SK-N-SH (cell line): Measurements from ENCODE around the gene GATD1. TPM values are rescaled to one million over a fixed set of nuclear protein-coding genes. Genes with fewer than 3 reads are reported as not detected.

Source experiments
- CTCF ChIA-PET: fragments of 300-600, 350-600 bp; formaldehyde crosslinking; extraction: SDS; loops from one replicate; lab custom pipeline; 2021; lab: Yijun Ruan, JAX
- POLR2A ChIA-PET: fragments of 350-600 bp; sonication (Branson Sonifier 250); formaldehyde crosslinking; extraction: SDS; loops from one replicate; lab custom pipeline; 2020; ENCODE audit warnings: antibody characterized with exemption, inconsistent platforms; lab: Yijun Ruan, JAX
- DNase-seq: peaks from one replicate; pipeline ENCODE4 v3.0.0; 2012
- H2AFZ ChIP-seq: fragments of 200-600 bp; sonication (generic); 2 replicates; pipeline ENCODE4 v1.8.1; 2016; ENCODE audit warnings: antibody characterized with exemption, mild to moderate bottlenecking, low read depth
- H3F3A ChIP-seq: fragments of 200-600 bp; sonication (generic); replicated peaks from 2 replicates; pipeline ENCODE3; 2016; ENCODE audit warnings: antibody characterized with exemption, mild to moderate bottlenecking; ENCODE audit not compliant: insufficient read depth
- H3K27ac ChIP-seq, 2 experiments: fragments of 200-500 bp in 1 of 2; fragments of 200-600 bp in 1 of 2; sonication (Bioruptor generic) in 1 of 2; sonication (generic), shearing (Covaris generic) in 1 of 2; 2 replicates each; pipeline versions ENCODE4 v1.5.1 to v1.6.1; 2014 to 2016; ENCODE audit warnings: low read depth in 2 of 2, inconsistent platforms in 1 of 2, low read length in 1 of 2, mild to moderate bottlenecking in 1 of 2, mixed read lengths in 1 of 2
- H3K27me3 ChIP-seq: fragments of 200-600 bp; sonication (generic), shearing (Covaris generic); 2 replicates; pipeline ENCODE4 v1.6.1; 2016; ENCODE audit warnings: mixed run types; ENCODE audit not compliant: insufficient read depth
- H3K36me3 ChIP-seq, 2 experiments: fragments of 200-500 bp in 1 of 2; fragments of 200-600 bp in 1 of 2; sonication (Bioruptor generic) in 1 of 2; sonication (generic) in 1 of 2; replicated peaks in 1 of 2; 2 replicates each; pipeline versions ENCODE3 to v1.5.1; 2014 to 2016; ENCODE audit warnings: low read length in 1 of 2, mild to moderate bottlenecking in 1 of 2; ENCODE audit not compliant: insufficient read depth in 2 of 2, control insufficient read depth in 1 of 2
- H3K4me1 ChIP-seq, 2 experiments: fragments of 200-500 bp in 1 of 2; fragments of 200-600 bp in 1 of 2; sonication (Bioruptor generic) in 1 of 2; sonication (generic), shearing (Covaris generic) in 1 of 2; 2 replicates each; pipeline versions ENCODE4 v1.5.1 to v1.6.1; 2014 to 2016; ENCODE audit warnings: low read depth in 1 of 2, low read length in 1 of 2, mixed run types in 1 of 2; ENCODE audit not compliant: insufficient read depth in 2 of 2, control insufficient read depth in 1 of 2
- H3K4me2 ChIP-seq: fragments of 200-600 bp; sonication (generic), shearing (Covaris generic); 2 replicates; pipeline ENCODE4 v1.6.1; 2017; ENCODE audit warnings: mixed run types
- H3K4me3 ChIP-seq, 2 experiments: fragments of 200-500 bp in 1 of 2; fragments of 200-600 bp in 1 of 2; sonication (Bioruptor generic) in 1 of 2; sonication (generic), shearing (Covaris generic) in 1 of 2; 2 replicates each; pipeline versions ENCODE4 v1.5.1 to v1.8.1; 2014 to 2016; ENCODE audit warnings: low read depth in 2 of 2, inconsistent platforms in 1 of 2, low read length in 1 of 2, mild to moderate bottlenecking in 1 of 2, mixed read lengths in 1 of 2, moderate library complexity in 1 of 2
- H3K79me2 ChIP-seq: fragments of 200-600 bp; sonication (generic); 2 replicates; pipeline ENCODE4 v1.8.1; 2017; ENCODE audit warnings: mild to moderate bottlenecking; ENCODE audit not compliant: insufficient read depth
- H3K9ac ChIP-seq: fragments of 200-600 bp; sonication (generic); 2 replicates; pipeline ENCODE4 v1.6.1; 2017; ENCODE audit warnings: mixed run types
- H3K9me2 ChIP-seq: fragments of 200-600 bp; sonication (generic); 2 replicates; pipeline ENCODE4 v1.6.1; 2017; ENCODE audit warnings: mixed run types
- H3K9me3 ChIP-seq: fragments of 200-600 bp; sonication (generic); 2 replicates; pipeline ENCODE4 v1.6.1; 2017; ENCODE audit warnings: mixed run types, mild to moderate bottlenecking, moderate library complexity
- H4K20me1 ChIP-seq: fragments of 200-600 bp; sonication (generic); 2 replicates; pipeline ENCODE4 v1.6.1; 2017; ENCODE audit warnings: mild to moderate bottlenecking, mixed run types; ENCODE audit not compliant: insufficient read depth
- ELF1 ChIP-seq: IDR thresholded peaks from 2 replicates; pipeline ENCODE4 v1.4.0; 2012
- EP300 ChIP-seq, 2 experiments: IDR thresholded peaks; 2 replicates each; pipeline versions ENCODE4 v1.4.0 to v1.6.1; 2012; ENCODE audit warnings: borderline replicate concordance in 1 of 2, low read depth in 1 of 2, low read length in 1 of 2
- EZH2phosphoT487 ChIP-seq: fragments of 200-600 bp; sonication (generic); IDR thresholded peaks from 2 replicates; pipeline ENCODE4 v1.6.1; 2017; ENCODE audit warnings: low read depth, mixed run types, mild to moderate bottlenecking, antibody characterized with exemption, moderate library complexity, borderline replicate concordance
- GATA2 ChIP-seq: sonication (generic); formaldehyde crosslinking; IDR thresholded peaks from 2 replicates; pipeline ENCODE4 v1.5.0; 2020; ENCODE audit warnings: mild to moderate bottlenecking, missing genetic modification reagents
- JUND ChIP-seq: IDR thresholded peaks from 2 replicates; pipeline ENCODE4 v1.4.0; 2012
- MEF2A ChIP-seq: IDR thresholded peaks from 2 replicates; pipeline ENCODE4 v1.4.0; 2012; ENCODE audit warnings: low read depth, borderline replicate concordance
- MXI1 ChIP-seq: IDR thresholded peaks from 2 replicates; pipeline ENCODE4 v1.6.1; 2012; ENCODE audit warnings: mild to moderate bottlenecking, low read depth, low read length, improper control_type of control experiment
- NFIC ChIP-seq: IDR thresholded peaks from 2 replicates; pipeline ENCODE4 v1.4.0; 2012; ENCODE audit warnings: borderline replicate concordance
- POLR2AphosphoS5 ChIP-seq: IDR thresholded peaks from 2 replicates; pipeline ENCODE4 v1.6.1; 2012; ENCODE audit warnings: low read depth, low read length
- RCOR1 ChIP-seq: fragments of 150-350 bp; IDR thresholded peaks from 2 replicates; pipeline ENCODE4 v1.6.1; 2017; ENCODE audit warnings: antibody characterized with exemption, low read length
- RFX5 ChIP-seq: IDR thresholded peaks from 2 replicates; pipeline ENCODE4 v1.6.1; 2012; ENCODE audit warnings: mild to moderate bottlenecking, improper control_type of control experiment, low read length
- SIN3A ChIP-seq: IDR thresholded peaks from 2 replicates; pipeline ENCODE4 v1.6.1; 2012; ENCODE audit warnings: low read depth, mild to moderate bottlenecking, low read length, moderate library complexity, borderline replicate concordance
- SMC3 ChIP-seq: IDR thresholded peaks from 2 replicates; pipeline ENCODE4 v1.6.1; 2012; ENCODE audit warnings: low read depth, low read length, improper control_type of control experiment
- TCF12 ChIP-seq: IDR thresholded peaks from 2 replicates; pipeline ENCODE4 v1.4.0; 2012
- YY1 ChIP-seq: IDR thresholded peaks from 2 replicates; pipeline ENCODE4 v1.4.0; 2012; ENCODE audit warnings: low read depth, mild to moderate bottlenecking
- WGBS: methylation state at CpG from one replicate; pipeline ENCODE4 v1.1.6; 2017; ENCODE audit warnings: low lambda C conversion rate; 5-methylcytosine and 5-hydroxymethylcytosine counted together
- polyA plus RNA-seq, 3 experiments: library from polyadenylated mRNA; depleted of rRNA; stranded (reverse); fragments of >200 nt; gene quantifications; 2 replicates each; pipeline ENCODE4 v1.2.3, GENCODE V29; 2012
- TF ChIP-seq, protein P1 (sequence below): IDR thresholded peaks from 2 replicates; pipeline ENCODE4 v1.4.0; 2012; ENCODE audit warnings: low read depth
- TF ChIP-seq, protein P2 (sequence below): fragments of 200-600 bp; sonication (generic); IDR thresholded peaks from 2 replicates; pipeline ENCODE4 v1.6.1; 2017; ENCODE audit warnings: antibody characterized with exemption, mild to moderate bottlenecking, moderate library complexity
- TF ChIP-seq, protein P3 (sequence below): fragments of 150-350 bp; IDR thresholded peaks from 2 replicates; pipeline ENCODE4 v1.6.1; 2017; ENCODE audit warnings: antibody characterized with exemption, low read length, low read depth, borderline replicate concordance

Gene GATD1
- polyA plus RNA-seq, 1 of the 3 experiments (the other 2 are of a cell fraction), result 86.2 TPM

DNA sequence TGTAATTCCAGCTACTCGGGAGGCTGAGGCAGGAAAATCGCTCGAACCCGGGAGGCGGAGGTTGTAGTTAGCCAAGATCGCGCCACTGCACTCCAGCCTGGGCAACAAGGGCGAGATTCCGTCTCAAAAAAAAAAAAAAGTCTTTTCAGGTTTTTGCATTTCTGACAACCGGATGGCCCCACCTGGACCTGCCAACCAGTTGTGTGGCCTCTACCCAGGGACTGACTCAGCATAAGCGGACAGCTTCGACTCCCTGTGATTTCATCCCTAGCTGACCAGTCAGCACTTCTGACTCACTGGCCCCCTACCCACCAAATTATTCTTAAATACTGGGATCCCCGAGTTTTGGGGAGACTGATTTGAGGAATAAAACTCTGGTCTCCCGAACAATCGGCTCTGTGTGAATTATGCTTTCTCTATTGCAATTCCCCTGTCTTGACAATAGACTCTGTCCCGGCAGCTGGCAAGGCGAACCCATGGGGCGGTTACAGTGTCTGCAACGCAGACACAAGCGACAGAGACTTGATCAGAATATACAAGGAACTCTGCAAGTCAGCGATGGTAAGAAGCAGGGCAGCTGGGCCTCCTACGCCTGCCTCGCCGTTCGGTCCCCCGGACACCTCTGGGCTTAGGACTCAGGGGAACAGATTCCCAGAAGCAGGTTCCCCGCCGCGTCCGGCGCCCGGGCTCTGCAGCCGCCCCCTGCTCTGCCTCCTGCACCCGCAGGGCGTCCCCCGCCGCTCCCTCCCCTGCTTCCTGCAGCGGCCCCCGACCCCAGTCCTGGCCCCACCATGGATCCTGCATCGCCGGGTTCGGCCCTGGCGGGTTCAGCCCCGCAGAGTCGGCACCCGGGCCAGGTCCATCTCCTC lies 30.8 kb downstream of the GATD1 start:
- peaks cover 5% of the 10 kb centered on the region; the same call in 1 of the 2 replicates for H4K20me1 ChIP-seq
- 69% methylated on average over 21 of the region's 46 CpGs for WGBS
- ChIA-PET CTCF (interaction anchor here (0.9 to 8.0 kb wide), 8 partner anchors 11 to 50 kb away, joined by 3 to 94 read pairs (median 6); partner anchors contain the start of gene GATD1), POLR2A (interaction anchor here (1.0 kb wide), 1 partner anchor 17 kb away, joined by 3 read pairs; no protein-coding TSS in a partner anchor)
- H3K9me3 ChIP-seq, result no peaks in the 10 kb centered on the region
- DNase-seq, result no peak
- H3K27me3 ChIP-seq, result no peaks in the 10 kb centered on the region
- peaks cover 41% of the 10 kb centered on the region for H3K79me2 ChIP-seq
- H3K27ac ChIP-seq, result peak overlapping the region in 1 of 2 experiments; percentile 77; a peak in 2 of 4 replicates
- peak; percentile 37; the same call in 1 of the 2 replicates for TF ChIP-seq MXI1
- no peak for TF ChIP-seq POLR2AphosphoS5
- TF ChIP-seq SIN3A, result 0 out of 2 replicates have a peak, but pooled peaks have one; percentile 11
- H3F3A ChIP-seq, result no peaks in the 10 kb centered on the region
- H3K4me1 ChIP-seq, result peaks cover 0 to 16% of the 10 kb centered on the region in 2 experiments; a peak in 3 of 4 replicates
- H3K36me3 ChIP-seq, result no peaks in the 10 kb centered on the region
- H3K4me2 ChIP-seq, result peak overlapping the region; percentile 94
- H2AFZ ChIP-seq, result peak overlapping the region; percentile 89; the same call in 1 of the 2 replicates
- H3K4me3 ChIP-seq, result peak overlapping the region; percentile 86 to 90
- H3K9ac ChIP-seq, result peak overlapping the region; percentile 43; the same call in 1 of the 2 replicates
- H3K9me2 ChIP-seq, result no peaks in the 10 kb centered on the region

DNA sequence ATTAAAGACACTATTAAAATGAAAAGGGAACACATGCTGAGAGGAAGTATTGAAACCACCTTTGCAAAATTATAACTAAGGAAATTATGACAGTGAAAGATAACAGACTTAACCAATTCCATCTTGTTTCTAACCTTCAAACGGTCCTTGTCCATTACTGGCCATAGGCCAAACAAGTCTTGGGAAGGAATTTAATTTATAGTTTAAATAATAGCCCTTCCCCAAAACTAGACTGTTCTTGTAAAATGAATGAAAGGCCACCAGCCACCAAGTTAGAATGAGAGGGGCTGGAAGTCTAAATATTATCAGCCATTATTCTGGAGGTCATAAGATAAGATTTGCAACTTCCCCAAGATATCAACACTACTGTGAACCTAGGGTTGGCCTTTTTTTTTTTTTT lies 31.9 kb downstream of the GATD1 start:
- Histone ChIP-seq H3K9me3 (no peaks in the 10 kb centered on the region), H3K27me3 (no peaks in the 10 kb centered on the region), H2AFZ (no peak overlapping the region), H4K20me1 (peaks cover 5% of the 10 kb centered on the region; the same call in 1 of the 2 replicates), H3K36me3 (no peaks in the 10 kb centered on the region)
- CTCF ChIA-PET, result interaction anchor here (1.4 to 8.0 kb wide), 5 partner anchors 13 to 49 kb away, joined by 3 to 94 read pairs (median 28); no protein-coding TSS in a partner anchor
- TF ChIP-seq SMC3, result no peak
- no peak for TF ChIP-seq RFX5
- TF ChIP-seq EP300 (IDR thresholded peaks at IDR 0.05; ENCODE audit: borderline replicate concordance in 1 of 2, low read depth in 1 of 2, low read length in 1 of 2), result no peak
- no peak for TF ChIP-seq NFIC
- no peak for TF ChIP-seq YY1
- no peak for TF ChIP-seq JUND
- TF ChIP-seq, protein P1, sequence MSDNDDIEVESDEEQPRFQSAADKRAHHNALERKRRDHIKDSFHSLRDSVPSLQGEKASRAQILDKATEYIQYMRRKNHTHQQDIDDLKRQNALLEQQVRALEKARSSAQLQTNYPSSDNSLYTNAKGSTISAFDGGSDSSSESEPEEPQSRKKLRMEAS, result no peak
- TF ChIP-seq ELF1, result no peak
- no peak for TF ChIP-seq TCF12
- no peak for TF ChIP-seq EZH2phosphoT487
- TF ChIP-seq, protein P2, sequence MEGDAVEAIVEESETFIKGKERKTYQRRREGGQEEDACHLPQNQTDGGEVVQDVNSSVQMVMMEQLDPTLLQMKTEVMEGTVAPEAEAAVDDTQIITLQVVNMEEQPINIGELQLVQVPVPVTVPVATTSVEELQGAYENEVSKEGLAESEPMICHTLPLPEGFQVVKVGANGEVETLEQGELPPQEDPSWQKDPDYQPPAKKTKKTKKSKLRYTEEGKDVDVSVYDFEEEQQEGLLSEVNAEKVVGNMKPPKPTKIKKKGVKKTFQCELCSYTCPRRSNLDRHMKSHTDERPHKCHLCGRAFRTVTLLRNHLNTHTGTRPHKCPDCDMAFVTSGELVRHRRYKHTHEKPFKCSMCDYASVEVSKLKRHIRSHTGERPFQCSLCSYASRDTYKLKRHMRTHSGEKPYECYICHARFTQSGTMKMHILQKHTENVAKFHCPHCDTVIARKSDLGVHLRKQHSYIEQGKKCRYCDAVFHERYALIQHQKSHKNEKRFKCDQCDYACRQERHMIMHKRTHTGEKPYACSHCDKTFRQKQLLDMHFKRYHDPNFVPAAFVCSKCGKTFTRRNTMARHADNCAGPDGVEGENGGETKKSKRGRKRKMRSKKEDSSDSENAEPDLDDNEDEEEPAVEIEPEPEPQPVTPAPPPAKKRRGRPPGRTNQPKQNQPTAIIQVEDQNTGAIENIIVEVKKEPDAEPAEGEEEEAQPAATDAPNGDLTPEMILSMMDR, result no peak
- TF ChIP-seq, protein P3, sequence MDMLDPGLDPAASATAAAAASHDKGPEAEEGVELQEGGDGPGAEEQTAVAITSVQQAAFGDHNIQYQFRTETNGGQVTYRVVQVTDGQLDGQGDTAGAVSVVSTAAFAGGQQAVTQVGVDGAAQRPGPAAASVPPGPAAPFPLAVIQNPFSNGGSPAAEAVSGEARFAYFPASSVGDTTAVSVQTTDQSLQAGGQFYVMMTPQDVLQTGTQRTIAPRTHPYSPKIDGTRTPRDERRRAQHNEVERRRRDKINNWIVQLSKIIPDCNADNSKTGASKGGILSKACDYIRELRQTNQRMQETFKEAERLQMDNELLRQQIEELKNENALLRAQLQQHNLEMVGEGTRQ, result no peak
- TF ChIP-seq GATA2 (CRISPR knock-in tag), result no peak
- TF ChIP-seq RCOR1, result no peak
- TF ChIP-seq MEF2A, result no peak
- TF ChIP-seq, all 33 proteins: peak for 0
- Histone ChIP-seq H3K79me2 (peaks cover 31% of the 10 kb centered on the region), H3K27ac (no peak overlapping the region), H3K4me1 (peaks cover 0 to 16% of the 10 kb centered on the region in 2 experiments; a peak in 3 of 4 replicates), H3K4me2 (no peak overlapping the region), H3K9me2 (no peaks in the 10 kb centered on the region), H3K4me3 (no peak overlapping the region), H3K9ac (no peak overlapping the region), H3F3A (no peaks in the 10 kb centered on the region)
- 17% methylated on average over 1 of the region's 1 CpG for WGBS
- POLR2A ChIA-PET, result no interaction called here
- DNase-seq, result no peak
